Erythroblast (primary cell): Measurements from ENCODE around the gene ZCCHC4.

Source experiments
- GATA1 ChIP-seq: IDR thresholded peaks from 2 replicates; pipeline ENCODE4 v1.6.1; 2011; ENCODE audit warnings: low read depth, mild to moderate bottlenecking, control low read depth, low read length, moderate library complexity
- POLR2A ChIP-seq: IDR thresholded peaks from 2 replicates; pipeline ENCODE4 v1.6.1; 2011; ENCODE audit warnings: mild to moderate bottlenecking, low read length

DNA sequence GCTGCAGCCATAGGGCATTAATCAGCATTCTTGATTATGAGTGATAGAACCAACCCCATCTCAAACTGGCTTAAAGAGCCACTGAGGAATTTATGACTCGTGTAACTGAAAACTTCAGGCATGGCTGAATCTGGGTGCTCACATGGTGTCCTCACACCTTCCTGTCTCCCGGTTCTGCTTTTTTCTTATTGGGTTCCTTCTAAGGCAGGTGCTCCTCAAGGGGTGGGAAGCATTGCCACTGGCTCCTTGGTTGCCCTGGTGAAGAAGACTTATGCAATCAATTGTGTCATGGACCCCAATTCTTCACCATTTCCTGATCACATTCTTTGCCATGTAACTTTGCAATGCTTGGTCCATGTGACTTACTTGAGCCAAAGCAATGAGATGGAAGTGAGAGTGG, 4.3 kb upstream of the ZCCHC4 start:
- TF ChIP-seq POLR2A (no peak), GATA1 (no peak)
